GM21619 (cell line): ENCODE data around the gene GNB1.

Experiments
- ATAC-seq: cut with Tn5 transposase; IDR thresholded peaks from one replicate; pipeline ENCODE4 v1.9.1; 2021; ENCODE audit not compliant: unreplicated experiment

The GNB1 gene

DNA sequence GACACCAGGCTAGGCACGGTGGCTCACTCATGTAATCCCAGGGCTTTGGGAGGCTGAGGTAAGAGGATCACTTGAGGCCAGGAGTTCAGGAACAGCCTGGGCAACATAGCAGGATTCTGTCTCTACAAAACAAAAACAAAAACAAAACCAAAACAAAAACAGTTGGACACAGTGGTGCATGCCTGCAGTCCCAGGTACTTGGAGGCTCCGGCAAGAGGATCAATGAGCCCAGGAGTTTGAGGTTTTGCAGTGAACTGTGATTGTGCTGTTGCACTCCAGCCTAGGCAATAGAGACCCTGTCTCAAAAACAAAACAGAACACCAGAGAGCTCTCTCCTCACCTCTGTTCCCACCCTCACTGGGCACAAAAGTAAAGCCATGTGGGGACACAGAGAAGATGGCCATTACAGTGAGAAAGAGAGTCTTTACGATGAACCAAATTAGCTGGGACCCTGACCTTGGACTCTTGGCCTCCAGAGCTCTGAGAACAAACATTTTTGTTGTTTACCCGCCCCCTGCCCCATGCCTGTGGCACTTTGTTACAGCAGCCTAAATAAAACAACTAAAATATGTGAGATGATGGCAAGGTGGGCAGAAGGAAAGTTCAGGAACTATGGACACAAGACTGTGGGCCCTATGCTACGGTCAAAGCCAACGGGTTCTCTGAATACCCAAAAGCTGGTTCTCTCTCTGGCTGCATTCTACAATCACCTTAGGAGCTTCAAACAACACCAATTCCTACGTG lies 122.5 kb downstream of the GNB1 start:
- ATAC-seq, result no peak

DNA sequence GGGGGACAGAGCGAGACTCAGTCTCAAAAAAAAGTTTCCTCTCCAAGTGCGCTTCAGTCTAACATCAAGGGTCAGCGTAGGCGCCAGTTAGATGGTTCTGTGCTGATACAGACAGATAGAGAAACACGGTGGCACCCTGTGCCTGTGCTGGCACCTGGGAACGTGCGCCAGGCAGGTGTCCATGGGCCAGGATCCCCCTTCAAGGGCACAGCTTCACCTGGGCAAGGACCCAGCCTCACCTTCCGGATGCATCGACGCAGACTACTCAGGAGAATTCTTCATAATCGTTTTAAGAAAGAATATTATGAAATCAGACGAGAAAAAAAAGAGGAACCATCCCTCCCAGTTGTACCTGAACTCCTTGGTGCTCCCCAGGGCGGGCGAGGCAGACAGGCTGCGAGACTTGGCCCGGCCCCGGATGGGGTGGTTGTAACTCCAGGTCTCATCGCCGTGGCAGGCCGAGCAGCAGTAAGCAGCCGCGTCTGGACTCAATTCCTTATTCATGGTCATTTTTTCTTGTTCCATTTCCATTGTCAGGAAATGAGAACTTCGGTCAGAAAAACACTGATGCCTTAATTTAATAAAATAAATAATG lies 125.9 kb downstream of the GNB1 start:
- ATAC-seq, result no peak

GRCh38 chr1:1763657-1764621 lies 126.9 kb downstream of the GNB1 start:
- no peak for ATAC-seq

GRCh38 chr1:1761504-1762376 lies 129.1 kb downstream of the GNB1 start:
- ATAC-seq, result no peak

GRCh38 chr1:1760715-1761114 lies 130.2 kb downstream of the GNB1 start:
- no peak for ATAC-seq

GRCh38 chr1:1760345-1760650 lies 130.6 kb downstream of the GNB1 start:
- ATAC-seq, result no peak

- no peak for ATAC-seq
These were observed 131.2 kb downstream of the GNB1 start for GRCh38 chr1:1759456-1760344.

DNA sequence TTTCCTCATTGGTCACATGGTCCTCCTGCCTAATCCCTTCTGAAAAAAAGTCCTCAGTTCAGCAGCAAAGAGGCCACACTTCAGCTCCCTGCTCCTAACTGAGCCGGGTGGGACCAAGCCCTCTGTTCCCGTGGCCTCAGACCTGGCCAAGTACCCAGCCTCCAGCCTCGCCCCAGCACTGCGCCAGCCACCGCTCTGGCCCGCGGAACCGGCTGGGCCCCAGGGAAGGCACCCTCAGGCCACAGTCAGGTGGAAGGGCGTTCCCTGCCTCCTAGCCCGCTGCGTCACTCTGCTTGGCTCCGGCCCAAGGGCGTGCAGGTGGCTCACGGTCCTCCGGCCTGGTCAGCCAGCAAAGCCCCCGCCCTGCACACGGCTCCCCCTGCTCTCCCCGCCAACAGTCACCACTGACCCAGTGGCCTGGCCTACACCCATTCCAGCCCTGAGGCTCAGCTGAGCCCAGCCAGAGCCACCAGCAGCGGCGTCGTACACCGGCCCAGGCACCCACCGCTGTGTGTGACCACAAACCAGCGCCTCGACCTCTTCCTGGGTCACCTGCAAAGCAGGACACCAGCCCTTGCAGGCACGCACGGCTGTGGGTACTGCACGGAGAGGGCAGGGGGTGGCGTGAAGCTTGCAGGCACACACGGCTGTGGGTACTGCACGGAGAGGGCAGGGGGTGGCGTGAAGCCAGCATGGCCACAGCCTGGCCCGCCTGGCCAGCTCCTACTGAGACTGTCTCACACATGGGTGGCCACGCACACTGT lies 132.0 kb downstream of the GNB1 start:
- ATAC-seq, result no peak

DNA sequence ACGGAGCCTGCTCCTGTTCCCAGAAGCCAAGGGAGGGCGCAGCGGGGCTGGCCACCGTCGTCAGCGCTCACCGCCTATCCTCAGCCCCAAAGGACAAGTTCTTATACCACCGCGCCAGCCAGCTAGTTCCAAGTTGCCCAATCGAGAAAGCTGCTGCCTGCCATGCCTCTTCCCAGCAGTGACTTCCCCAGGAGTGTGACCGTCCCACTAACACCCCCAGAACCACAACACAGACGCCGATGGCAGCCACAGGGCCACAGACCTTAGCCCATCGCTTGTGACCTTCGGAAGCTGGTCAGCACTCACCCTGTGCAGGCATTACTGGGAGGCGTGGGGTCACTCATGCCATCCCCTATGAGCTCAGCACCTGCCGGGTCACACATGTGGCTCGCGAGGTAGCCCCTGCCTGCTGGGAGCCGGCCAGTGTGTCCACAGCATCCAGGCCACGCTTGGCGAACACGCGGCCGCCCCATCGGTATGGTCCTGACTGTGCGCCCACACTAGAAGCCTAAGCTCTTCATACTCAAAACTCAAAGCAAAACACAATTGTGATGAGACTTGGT lies 132.7 kb downstream of the GNB1 start:
- ATAC-seq, result no peak

DNA sequence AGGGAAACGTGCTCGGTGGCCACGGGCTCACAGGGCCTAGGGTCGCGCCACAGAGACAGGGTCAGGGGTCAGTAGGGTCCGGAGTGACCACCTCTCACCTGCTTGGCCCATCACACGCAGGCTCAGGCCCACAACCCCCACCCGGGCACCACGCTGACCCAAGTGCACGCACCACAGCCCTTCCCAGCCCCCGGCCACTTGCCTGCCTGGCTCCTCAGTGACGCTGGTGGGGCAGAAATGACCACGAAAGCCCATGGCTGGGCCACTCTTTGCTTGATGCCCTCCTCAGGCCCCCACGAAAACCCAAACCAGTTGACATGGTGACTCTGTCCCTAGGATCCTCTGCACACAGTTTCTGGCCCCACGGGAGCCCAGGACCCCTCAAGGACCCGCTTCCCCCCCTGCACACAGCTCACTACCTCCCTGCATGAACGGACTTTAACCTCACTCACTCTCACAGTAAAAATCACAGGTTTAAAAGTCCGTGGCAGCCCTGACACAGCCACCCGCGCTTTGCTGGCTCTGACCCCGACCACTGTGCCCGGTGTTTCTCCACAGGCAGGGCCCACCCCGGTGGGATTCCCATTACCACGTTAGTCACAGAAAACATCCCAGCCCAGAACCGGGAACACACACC lies 133.3 kb downstream of the GNB1 start:
- ATAC-seq, result no peak

GRCh38 chr1:1756661-1757421 lies 134.0 kb downstream of the GNB1 start:
- ATAC-seq, result no peak

- ATAC-seq, result no peak
These were observed 135.0 kb downstream of the GNB1 start for GRCh38 chr1:1755852-1756251.

DNA sequence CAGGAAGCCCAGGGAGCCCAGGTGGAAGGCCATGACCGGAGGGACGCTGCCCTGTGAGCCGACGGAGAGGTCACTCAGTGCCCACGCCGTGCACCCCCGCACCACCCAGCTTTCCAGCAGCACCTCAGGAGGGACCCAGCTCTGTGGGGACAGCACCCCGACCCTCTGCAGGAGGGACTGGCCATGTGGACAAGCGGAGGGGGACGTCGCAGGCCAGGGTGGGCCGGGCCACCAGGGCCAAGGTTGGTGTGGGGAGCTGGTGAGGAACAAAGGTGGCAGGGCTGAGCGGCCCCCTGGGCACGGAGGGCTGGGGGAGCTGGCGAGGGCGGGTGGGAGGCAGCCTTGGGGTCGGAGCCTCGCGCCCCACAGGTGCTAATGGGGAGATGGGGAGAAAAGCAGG lies 135.5 kb downstream of the GNB1 start:
- ATAC-seq, result no peak

DNA sequence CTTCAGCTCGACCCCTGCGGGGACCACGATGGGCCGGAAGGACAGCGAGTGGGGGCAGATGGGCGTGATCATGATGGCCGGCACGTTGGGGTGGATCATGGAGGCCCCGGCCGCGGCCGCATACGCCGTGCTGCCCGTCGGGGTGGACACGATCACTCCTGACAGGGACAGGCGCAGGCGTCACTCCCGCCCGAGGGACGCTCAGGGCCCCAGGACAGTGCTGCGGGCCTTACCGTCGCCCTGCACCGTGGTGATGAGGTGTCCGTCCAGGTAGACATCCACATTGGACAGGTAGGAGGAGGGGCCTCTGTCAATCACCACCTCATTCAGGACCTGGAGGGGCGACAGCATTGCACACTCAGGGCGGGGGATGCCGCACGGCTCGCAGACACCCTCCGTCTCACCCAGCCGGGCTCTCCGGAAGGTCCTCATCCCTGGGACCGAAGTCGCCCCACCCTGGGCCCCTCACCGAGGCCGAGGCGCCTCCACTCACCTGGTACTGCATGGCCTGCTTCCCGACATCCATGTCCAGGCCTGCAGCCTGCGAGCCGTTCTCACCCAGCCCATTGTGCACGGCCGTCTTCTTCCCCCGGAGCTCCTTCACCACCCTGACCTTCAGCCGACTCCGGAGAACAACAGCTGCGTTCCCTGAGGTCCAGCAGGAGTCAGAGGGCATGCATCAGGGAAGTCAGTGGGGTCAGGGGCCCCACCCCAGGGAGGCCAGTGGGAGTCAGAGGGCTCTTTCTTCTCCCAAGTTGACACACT lies 136.7 kb downstream of the GNB1 start:
- ATAC-seq, result no peak

DNA sequence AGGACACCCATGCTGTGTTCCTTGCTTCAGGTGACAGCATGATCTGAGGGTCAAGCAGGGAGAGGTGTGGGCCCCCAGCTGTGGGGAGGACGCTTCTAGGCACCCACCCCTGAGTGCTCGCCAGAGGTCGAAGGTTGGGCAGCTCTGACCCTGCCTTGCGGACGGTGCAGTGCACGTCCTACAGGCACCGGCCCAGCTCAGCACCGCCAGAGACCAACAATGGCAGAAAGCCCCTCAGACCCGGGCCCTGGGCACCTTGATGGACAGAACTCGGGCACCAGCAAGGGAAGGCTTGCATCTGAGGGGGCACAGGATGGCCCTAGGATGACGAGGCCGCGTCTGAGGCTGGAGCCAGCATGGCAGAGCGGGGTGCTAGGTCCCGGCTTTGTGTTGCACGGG lies 137.3 kb downstream of the GNB1 start:
- ATAC-seq, result no peak

GRCh38 chr1:1752636-1753606 lies 138.0 kb downstream of the GNB1 start:
- no peak for ATAC-seq
